Skin epidermis (tissue), 12 donors: ENCODE results near the gene PPP2R5D.
A peak's percentile ranks its signal among the peaks of the same experiment; 100 is the strongest.

ENCODE experiments used
- H3K27ac ChIP-seq, 21 experiments: fragments of 200-600 bp; sonication (generic) in 11 of 21; one replicate each; pipeline ENCODE4 v1.5.0; 2020; ENCODE audit warnings: mild to moderate bottlenecking in 3 of 21, inconsistent platforms in 2 of 21, moderate library complexity in 2 of 21
- H3K4me3 ChIP-seq, 7 experiments: fragments of 200-600 bp; sonication (generic) in 2 of 7; one replicate each; pipeline ENCODE4 v1.5.0; 2020; ENCODE audit warnings: inconsistent platforms in 2 of 7, mild to moderate bottlenecking in 2 of 7, moderate library complexity in 1 of 7

PPP2R5D gene

DNA sequence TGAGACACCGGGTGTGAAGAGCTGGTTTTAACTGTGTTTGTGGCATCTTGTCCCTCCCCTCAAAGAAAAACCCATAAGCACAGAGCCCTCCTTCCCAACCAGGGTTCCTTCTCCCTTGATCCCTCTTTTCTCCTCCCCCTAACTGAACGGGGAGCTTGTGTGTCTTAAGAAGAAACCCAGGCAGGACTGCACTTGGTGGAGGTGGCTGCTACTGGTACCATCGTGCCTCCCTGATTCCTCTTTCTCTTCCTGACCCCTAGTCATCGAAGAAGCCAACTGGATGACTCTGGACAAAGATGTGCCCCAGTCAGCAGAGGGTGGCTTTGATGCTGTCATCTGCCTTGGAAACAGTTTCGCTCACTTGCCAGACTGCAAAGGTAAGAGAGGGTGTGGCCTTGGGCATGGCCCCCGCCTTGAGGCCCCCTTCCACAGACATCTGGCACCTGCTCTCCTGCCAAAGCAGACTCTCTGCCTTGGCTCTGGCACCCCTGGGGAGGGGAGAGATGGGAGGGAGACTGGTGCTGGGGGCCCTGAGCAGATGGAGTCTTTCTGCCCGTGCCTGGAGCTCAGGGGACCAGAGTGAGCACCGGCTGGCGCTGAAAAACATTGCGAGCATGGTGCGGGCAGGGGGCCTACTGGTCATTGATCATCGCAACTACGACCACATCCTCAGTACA, 21.7 kb upstream of the PPP2R5D start:
- H3K4me3 ChIP-seq: no peak overlapping the region

DNA sequence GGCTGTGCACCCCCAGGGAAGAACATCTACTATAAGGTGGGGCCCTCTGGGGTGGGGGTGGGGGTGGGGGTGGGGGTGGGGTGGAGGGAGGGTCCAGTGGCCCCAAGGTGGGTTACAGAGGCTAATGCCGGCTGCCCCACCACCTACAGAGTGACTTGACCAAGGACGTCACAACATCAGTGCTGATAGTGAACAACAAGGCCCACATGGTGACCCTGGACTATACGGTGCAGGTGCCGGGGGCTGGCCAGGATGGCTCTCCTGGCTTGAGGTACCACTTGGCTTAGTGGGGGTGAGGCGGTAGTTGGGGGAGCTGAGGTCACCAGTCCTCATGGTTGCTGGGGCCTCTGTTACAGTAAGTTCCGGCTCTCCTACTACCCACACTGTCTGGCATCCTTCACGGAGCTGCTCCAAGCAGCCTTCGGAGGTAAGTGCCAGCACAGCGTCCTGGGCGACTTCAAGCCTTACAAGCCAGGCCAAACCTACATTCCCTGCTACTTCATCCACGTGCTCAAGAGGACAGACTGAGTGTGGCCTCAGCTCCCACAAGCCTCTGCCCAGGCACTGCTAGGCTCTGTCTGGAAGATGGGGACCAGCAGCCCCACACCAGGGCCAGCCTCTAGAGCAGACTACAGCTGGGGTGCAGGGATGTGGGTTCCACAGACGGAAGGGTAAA, 21.1 kb upstream of the PPP2R5D start:
- Histone ChIP-seq H3K27ac (no peak overlapping the region), H3K4me3 (no peak overlapping the region)

More for the DNA sequence above, 21.7 kb upstream of the PPP2R5D start:
- no peak overlapping the region for H3K27ac ChIP-seq

DNA sequence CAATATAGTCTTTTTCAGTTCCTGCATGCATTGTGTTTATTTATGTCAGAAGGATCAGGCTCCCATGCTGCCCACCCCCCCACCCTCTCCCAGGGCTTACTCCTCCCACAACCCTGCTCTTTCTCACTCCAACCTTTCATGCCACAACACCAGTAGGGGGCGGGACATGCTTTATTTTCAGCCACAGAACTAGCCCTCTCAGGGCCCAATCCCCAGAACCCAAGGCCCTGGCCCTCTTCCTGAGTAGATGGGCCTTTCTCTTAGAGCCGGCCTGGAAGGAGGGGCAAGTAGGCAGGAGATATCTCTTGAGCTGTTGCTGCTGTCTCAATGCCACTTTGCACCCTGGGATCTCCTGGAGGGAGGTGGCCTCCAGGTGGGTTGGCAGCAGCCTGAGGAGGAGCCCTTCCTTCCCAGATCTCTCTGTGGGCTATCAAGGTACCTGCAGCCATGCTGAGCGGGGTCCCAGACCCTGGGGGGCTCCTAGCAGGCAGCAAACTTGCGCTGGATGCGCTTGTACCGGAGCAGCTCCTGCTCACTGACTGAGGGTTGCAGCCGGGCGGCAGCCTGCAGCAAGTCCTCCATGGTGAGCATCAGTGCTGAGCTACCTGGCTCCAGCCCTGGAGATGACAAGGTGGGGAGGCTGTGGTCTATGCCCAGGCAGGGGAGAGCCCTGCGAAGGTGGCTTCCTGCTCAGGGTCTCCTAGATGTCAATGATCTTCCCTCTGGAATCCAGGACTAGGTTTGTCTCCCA, 20.3 kb upstream of the PPP2R5D start:
- Histone ChIP-seq H3K4me3 (no peak overlapping the region), H3K27ac (no peak overlapping the region)

DNA sequence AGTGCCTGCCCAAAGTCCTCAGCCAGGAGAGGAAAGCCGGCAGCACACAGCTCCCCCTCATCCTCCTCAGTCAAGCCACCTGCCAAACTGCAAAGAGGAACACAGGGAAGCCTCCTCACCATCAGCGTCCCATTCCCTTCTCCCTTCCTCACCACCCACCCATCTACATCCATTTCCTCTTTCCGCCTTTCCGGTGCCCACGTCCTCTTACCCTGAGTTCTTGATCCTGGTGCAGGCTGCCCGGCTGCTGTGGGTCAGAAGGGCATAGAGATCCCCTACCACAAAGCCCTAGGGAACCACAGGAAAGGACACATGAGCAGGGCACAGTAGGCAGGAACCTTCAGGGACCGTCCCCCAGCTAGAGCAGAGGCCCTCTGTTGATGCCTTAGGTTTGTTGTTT, 17.8 kb upstream of the PPP2R5D start:
- Histone ChIP-seq H3K27ac (no peak overlapping the region), H3K4me3 (no peak overlapping the region)

DNA sequence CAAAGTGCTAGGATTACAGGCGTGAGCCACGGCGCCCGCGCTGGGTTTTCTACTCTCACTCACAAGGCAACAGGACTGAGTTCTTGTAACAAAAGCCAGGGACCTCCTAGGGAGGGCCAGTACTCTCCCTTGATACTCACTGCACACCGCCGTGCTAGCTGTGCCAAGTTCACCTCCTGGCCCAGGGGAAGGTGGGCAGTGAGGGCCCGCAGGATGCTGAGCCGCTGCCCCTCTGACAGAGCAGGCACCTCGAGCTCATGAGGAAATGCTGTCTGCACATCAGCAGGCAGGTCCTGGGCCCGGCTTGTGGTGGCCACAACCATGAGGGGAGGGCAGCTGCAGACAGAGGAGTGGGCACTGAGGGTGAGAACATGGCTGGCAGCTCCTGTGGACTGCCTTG, 17.1 kb upstream of the PPP2R5D start:
- Histone ChIP-seq H3K4me3 (no peak overlapping the region), H3K27ac (no peak overlapping the region)

DNA sequence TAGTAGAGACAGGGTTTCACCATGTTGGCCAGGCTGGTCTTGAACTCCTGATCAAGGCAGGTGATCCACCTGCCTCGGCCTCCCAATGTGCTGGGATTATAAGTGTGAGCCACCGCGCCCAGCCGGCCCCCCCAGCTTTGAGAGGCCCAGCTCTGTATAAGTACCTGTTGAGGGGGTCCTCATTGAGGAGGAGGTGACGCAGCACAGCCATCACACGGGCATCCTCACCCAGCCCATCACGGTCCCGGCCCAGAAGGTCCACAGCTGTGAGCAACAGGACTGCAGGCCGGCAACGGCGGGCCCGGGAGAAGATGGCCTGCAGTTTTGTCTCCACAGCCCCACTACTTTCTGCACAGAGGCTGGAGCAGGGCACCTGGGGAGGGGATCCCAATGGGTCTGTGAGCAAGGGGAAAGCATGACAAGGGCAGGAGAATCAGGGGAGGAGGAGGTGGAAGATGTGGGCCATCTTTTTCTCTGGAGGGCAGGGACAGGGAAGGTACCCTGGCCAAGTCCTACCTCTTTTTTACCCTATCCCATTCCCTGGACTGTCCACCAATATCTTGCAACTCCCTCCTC, 16.2 kb upstream of the PPP2R5D start:
- no peak overlapping the region for H3K27ac ChIP-seq
- H3K4me3 ChIP-seq: no peak overlapping the region

DNA sequence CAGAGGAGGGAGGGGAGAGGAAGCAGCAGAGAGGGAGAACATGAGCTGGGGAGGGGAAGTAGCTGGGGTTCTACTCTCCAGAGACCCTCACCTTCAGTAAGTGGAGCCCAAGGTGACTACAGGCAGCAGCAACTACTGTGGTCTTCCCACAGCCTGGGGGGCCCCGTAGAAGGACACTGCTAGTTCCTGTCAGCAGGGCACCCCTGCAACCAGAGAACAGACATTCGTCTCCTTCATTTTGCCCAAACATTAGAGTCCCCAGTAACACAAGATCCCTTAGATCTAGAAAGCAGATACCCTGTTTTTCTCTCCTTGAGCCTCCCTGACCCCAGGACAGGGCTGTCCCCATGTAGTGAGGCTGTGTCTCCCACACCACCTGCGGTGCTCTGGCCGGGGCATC, 15.6 kb upstream of the PPP2R5D start:
- no peak overlapping the region for H3K27ac ChIP-seq

DNA sequence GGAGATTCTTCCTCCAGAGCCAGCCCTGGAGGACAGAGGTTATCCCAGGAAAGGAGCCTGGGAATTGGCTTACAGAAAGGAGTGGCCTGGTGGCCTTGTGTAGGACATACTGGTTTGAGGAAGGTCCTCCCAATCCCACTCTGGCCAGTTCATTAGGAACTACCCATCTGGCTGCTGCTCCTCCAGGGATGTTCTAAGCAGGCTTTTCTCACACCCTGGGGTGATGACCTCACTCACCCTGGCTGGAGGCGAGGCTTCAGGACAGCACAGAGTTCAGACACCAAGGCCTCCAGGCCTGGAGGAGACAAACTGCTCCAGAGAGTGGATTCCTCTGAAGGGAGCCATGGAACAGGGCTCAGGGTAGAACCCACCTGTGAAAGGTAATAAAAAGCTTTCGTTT, 14.9 kb upstream of the PPP2R5D start:
- Histone ChIP-seq H3K4me3 (no peak overlapping the region), H3K27ac (no peak overlapping the region)

More for the DNA sequence above, 15.6 kb upstream of the PPP2R5D start:
- no peak overlapping the region for H3K4me3 ChIP-seq

DNA sequence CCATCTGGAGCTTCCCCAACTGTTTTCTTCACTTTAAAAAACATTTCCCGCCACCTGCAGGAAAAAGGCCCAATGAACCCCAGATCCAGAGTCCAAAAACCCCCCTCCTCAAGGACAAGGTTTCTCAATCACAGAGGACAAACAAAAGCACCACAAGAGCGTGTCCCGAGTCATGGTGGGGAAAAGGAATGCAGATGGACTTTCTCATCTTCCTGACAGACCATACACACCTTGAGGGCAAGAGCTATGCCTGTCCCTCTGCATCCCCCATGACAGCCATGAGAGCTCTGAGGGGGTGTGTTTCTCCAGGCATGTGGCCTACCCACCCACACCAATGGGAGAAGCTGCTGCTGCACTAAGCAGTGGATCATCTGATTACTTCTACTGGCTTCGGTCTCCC, 14.4 kb upstream of the PPP2R5D start:
- no peak overlapping the region for H3K27ac ChIP-seq
- no peak overlapping the region for H3K4me3 ChIP-seq

DNA sequence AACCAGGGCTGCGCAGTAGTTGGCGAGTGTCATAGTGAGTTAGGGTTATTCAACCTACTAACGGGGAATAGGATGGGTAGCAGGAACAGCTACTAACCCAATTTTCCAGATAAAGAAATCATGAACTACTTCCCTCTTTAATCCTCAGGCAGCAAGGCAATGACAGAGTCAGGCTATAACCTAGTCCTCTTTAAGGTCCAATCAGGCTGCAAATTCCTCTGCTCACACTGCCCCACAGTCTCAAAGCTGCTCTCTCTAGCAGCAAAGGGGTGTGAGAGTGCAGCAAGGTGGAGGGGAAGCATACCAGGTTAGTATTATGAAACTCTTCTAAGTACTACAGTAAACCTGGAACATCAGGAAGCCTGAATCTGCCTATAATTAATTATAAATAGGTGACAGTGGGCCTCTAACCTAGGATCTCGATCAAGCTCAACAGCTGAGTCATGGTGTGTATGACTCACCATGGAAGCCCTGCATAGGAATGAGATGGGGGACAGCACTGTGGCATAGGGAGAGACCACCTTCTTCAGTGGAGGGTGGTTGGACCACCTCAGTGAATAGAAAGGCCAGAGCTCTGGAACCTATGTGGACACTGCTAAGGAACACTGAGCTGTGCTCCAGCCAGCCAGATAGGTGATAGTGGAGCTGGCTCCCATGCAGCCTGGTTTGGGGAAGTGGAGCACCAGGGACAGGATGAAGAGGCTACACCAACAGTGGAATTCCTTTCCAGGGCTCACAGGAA, 13.3 kb upstream of the PPP2R5D start:
- H3K27ac ChIP-seq: no peak overlapping the region
- H3K4me3 ChIP-seq: no peak overlapping the region

DNA sequence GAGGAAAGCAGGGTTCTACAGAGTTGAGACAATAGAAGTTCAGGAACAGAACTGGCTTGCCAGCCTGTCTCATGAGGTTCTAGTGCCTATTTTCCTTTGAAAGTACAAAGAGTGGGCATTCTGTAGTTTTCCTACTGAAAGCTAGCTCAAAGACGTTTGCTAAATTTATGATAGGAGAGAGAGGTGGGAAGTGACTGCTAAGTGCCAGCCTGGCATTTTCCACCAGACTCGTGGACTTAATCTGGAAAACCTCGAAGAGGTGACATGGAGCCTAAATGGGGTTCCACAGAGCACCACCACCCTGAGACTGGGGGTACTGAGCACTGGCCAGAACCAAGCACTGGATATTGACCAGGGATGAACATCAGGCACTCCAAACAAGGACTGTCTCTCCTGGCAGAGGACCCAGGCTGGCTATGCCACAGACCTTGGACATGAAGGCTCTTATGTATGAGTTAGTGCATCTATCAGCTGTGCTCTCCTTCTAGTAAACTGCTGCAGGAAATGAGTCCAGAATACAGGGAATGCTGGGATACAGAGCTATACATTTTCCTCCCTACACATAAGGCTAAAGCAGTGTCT, 12.5 kb upstream of the PPP2R5D start:
- Histone ChIP-seq H3K4me3 (no peak overlapping the region), H3K27ac (no peak overlapping the region)

DNA sequence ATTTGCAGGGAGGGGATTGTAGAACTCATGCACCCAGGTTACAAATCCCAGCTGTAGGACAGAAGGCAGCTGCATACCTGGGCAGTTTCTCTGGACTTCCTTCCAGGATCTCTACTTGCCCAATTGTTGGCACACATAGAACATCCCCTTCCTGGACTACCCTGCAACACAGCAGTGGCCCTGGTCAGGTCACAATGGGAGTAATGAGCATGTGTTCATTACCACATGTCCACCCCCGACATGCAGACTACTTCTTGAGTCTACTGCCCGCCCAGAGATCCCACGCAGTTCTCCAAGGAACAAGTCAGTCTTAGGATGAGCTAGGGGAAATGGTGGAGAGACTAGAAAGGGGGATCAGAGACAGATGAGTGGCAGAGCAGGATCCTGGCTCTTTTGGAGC, 10.4 kb upstream of the PPP2R5D start:
- Histone ChIP-seq H3K4me3 (no peak overlapping the region), H3K27ac (no peak overlapping the region)

DNA sequence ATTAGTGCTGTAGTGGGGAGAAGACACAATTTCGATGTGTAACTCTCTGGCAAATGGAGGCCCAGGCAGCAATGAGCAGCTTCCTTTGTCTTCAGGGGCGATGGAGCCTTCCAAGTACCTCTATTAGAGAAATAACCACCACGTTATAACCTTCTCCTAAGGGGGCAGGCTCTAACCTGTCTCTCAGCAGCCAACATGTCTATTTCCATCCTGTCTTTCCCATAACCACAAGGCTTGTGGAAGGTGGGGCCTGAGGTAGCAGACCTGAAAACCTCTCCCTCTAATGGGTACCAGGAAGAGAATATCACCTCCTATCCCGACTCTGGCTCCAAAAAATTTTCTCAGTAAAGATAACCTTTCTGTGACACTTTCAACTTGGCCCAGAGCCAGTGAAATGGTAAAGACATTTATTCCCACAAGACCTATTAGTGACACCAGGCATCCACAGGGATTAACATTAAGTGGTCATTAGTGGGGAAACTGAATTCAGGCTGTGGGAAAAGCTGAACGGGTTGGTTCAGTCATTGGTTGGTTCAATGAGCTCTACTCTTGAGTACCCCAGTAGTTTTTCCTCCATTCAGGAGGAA, 9.4 kb upstream of the PPP2R5D start:
- peak overlapping the region in 1 of 21 experiments; percentile 11 for H3K27ac ChIP-seq

DNA sequence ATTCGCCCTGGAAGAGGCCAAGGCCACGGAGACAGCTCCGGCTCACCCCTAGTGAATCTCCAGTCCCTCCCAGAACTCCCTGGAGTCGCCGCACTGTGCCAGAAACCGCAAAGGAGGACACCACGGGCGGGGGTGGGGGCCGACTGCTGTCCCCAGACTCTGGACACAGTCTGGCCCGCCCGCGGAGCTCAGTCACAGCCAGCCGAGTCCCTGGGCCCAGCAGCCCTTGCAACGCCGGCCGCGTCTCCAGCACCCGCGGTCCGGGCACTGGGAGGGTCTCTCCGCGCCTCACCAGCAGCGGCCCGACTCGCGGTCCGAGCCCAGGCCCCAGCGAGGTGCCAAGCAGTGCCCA, 5.9 kb upstream of the PPP2R5D start:
- Histone ChIP-seq H3K27ac (peak overlapping the region; percentile 68 to 99 (median 93)), H3K4me3 (peak overlapping the region; percentile 91 to 99 (median 96))

More for the DNA sequence above, 9.4 kb upstream of the PPP2R5D start:
- no peak overlapping the region for H3K4me3 ChIP-seq

DNA sequence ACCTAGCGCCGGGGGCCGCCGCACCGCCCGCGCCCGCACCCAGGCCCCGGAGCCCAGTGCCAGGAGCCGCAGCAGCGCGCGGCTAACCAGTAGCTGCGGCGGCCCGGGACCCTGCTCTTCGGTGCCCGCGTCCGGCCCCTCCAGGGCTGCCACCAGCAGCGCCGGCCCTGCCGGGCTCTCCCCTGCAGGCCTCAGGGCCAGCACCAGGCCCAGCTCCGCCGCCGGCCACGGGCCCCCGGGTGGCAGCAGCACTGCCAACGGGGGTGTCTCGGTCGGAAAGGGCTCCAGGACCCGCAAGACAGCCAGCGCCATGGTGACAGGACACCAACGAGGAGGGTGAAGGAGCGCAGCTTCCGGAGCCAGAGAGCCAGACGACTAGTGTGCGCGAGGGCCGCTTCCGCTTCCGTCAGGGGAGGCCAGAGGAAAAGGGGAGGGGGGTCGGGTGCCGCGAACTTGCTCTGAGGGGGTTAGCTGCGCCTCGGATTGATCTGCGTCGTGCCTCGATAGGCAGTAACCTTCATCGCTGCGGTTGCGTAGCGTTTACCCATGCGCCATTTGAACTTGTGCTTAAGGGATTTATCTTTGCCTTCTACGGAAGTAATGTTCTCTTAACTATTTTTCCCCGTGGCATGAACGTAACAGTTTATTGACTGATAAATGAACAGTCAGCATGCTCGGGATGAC, 5.4 kb upstream of the PPP2R5D start, which contains the start of gene PEX6:
Gene PEX6 (minus strand): TSS at position 343 of the 684 bp plus-strand sequence. CDS start 31 bp downstream, at position 312.
- Histone ChIP-seq H3K27ac (peak within 1 kb of the TSS; percentile 68 to 99 (median 93)), H3K4me3 (peak within 1 kb of the TSS; percentile 91 to 99 (median 96))

DNA sequence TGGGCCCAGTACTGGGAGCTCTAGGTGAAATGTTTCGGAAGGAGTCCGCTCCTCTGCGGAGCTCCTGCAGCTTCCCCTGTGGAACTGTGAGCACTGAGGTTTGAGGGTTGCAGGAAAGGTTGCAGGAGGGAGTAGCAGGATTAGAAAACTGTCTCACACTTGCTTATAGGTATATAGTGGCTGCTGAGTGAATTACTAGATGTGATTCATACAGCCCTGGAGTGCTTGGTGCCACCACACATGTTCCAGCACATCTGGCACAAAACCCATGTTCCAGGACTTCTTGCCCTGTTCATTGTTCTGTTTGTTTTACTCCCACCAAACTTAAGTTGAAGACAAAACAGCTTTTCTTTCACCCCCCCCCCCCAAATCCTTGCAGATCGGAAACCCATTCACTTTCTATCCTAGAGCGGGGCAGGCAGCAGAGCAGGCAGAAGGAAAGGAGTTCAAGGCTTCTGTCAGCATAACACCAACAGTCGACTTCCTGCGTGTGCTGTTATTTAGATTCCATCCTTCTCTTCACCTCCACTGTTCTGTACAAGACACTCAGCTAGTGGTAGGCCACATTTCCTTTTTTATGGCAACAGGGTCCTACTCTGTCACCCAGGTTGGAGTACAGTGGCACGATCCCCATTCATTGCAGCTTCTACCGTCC, 4.7 kb upstream of the PPP2R5D start:
- H3K4me3 ChIP-seq: peak overlapping the region; percentile 91 to 99 (median 96)
- peak overlapping the region in 20 of 21 experiments; percentile 89 to 99 (median 93) for H3K27ac ChIP-seq

DNA sequence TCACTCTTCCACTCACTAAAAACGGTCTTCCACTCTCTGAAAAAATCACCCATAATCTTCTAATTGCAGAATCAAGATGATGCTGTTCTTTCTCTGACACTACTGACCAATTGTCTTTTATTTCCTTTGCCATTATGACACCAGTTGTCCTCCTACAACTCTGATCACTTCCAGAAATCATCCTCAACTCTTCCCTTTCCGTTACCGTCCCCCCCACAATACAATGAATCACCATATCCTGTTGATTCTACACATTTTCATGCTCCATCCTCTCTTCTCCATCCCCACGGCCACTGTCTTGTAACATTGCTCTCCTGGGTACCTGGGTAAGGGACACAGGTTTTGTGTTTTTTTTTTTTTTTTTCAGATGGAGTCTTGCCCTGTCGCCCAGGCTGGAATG, 2.5 kb upstream of the PPP2R5D start:
- Histone ChIP-seq H3K4me3 (no peak overlapping the region), H3K27ac (no peak overlapping the region)

DNA sequence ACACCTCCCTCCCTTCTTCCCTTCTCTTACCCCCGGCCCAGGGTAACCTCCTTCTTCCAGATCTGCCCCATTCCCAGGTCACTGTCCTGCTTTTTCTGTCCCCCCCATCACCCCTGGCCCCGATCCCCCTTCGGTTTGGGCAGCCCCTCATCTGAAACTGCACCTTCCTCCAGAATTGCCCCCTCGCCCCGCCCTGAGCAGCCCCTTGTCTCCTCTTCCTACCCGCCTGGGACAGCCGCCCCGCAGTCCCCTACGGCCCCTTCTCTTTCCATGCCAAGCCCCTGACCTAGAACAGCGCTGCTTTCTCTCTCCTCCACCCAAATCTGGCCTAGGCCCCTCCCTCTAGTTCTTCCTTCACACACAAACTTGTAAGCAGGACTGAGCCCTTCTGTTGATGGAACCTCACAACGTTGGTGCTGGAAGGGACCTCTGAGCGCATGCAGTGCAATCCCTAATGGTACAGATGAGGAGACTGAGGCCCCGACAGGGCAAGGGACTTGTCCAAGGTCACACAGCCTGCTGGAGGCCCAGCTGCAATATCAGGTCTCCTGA, 630 bp downstream of the PPP2R5D start:
- peak overlapping the region in 20 of 21 experiments; percentile 71 to 97 (median 89) for H3K27ac ChIP-seq
- H3K4me3 ChIP-seq: peak overlapping the region; percentile 59 to 92 (median 75)
